ENCODE data around the gene ACAT1.
A peak's percentile ranks its signal among the peaks of the same experiment; 100 is the strongest.
"Not testable (repeated sequence)": the region's sequence is repeated elsewhere in the genome, so short reads cannot be mapped to it uniquely, and the experiment has no call there.

Gene ACAT1

DNA sequence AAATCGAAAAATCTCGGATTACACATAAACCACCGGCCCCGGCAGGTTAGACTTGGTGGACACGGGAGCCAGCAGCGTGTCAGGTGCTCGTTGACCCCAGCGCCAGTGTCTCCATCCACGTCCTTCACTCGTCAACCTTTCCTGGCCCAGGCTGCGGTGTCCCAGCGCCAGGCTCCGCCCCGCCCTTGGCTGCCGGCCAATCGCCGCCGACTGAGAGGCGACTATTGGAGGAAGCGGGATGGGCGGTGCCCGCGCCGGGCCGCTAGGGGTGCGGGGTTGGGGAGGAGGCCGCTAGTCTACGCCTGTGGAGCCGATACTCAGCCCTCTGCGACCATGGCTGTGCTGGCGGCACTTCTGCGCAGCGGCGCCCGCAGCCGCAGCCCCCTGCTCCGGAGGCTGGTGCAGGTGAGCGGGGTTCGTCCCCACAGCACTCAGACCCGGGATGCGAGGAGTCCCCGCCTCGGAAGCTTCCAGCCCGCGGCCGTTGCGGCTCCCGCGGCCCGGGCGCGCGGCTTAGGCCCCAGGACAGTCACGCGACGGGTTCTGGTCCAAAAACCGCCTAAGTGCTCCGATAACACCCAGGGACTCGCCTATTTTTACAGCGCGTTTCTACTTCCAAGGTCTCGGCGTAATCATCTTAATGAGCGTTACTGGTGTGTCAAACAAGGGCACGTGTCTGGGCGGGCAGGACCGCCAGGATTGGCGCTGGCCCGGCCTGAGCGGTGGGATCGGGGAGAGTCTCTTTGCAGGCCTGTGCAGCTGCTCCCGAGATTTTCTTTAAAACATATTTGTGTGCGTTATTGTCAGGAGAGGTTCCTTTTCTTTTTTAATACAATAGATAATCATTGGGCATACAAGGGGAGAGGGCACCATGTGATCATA lies at the start of gene ACAT1:
TSS of gene ACAT1 (plus strand) at position 294 of the 882 bp plus-strand sequence. CDS start at position 334, 40 bp downstream.
- DNase-seq: peak; percentile 49

DNA sequence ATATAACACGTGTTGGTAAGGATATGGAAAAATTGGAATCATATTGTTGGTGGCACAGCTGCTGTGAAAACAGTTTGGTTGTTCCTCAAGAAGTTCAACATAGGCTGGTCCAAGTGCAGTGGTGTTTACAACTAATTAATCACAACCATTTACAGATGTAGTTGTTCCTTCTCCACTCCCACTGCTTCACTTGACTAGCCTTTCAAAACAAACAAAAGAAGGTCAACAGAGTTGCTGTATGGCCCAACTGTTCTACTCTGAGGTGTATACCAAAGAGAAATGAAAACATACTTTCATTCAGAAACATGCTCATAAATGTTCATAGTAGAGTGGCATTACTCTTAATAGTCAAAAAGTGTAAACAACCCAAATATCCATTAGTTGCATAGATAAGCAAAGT lies 36.6 kb upstream of the ACAT1 start:
- no peak for DNase-seq

DNA sequence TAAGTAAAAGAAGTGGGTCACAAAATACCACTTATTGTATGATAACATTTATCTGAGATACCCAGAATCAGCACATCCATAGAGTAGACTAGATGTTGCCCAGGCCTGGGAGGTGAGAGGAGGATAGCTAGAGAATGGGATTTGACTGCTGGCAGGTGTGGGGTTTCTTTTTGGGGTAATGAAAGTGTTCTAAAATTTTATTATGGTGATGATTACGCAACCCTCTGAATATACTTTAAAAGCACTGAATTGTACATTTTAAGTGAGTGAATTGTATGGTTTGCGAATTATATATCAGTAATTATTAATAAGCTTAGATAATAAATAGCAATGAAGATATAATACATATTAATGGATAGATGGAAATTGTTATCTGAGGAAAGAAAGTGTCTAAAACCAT lies 35.7 kb upstream of the ACAT1 start:
- DNase-seq: no peak

DNA sequence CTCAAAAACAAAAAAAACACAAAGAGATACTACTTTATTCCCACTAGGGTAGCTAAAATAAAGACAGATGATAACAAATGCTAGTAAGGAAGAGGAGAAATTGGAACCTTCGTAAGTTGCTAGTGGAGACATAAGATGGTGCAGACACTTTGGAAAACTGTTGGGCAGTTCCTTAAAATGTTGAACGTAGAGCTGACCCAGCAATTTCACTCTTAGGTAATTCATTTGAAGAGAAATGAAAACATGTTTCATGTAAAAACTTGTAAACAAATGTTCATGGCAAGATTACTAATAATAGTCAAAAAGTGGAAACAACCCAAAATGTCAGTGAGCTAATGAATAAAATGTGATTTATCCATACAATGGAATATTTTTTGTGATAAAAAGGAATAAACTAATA lies 29.2 kb upstream of the ACAT1 start:
- no peak for DNase-seq

DNA sequence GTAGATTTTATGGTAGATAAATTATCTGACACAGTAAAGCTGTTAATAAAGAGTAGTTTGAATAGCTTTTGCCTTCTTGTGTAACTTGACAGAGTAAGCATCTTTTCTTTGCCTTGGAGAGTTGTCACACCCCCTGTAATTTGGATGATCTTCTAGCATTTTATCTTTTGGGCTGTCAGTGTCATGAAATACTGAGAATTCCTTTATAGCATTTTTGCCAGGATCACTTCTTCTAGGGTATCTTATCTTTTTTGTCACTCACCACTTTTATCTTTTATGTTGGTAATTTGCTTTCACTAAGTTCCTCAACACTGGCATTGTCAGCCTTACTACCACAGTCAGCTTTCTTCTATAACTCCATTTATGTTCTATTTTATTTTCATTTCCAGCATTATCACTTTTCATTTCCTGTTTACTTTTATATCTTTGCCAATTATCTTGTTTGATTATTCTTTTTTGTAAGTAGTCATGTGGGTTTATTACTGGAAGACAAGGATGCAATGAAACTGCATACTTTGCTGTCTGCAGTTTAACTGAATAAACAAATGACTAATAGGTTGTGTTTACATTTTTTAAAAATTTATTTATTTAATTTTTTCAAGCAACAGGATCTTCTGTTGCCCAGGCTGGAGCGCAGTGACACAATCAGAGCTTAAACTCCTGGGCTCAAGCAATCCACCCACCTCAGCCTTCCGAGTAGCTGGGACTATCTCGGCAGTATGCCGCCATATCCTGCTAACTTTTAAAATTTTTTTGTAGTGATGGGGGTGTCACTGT lies 28.1 kb upstream of the ACAT1 start:
- DNase-seq: no peak

DNA sequence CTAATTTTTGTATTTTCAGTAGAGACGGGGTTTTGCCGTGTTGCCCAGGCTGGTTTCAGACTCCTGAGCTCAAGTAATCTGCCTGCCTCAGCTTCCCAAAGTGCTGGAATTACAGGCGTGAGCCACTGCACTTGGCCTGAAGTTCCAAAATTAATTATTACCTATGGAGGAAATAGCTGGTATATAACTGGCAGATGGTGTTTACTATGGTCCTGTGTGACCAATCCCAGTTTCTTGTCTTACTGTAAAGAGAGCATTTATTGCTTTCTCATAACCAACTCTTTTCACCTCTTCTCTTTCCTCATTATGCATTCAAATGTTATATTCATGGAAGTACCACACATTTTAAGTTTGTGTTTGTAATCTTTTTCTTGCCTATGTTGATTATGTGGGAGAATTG lies 24.2 kb upstream of the ACAT1 start:
- no peak for DNase-seq

DNA sequence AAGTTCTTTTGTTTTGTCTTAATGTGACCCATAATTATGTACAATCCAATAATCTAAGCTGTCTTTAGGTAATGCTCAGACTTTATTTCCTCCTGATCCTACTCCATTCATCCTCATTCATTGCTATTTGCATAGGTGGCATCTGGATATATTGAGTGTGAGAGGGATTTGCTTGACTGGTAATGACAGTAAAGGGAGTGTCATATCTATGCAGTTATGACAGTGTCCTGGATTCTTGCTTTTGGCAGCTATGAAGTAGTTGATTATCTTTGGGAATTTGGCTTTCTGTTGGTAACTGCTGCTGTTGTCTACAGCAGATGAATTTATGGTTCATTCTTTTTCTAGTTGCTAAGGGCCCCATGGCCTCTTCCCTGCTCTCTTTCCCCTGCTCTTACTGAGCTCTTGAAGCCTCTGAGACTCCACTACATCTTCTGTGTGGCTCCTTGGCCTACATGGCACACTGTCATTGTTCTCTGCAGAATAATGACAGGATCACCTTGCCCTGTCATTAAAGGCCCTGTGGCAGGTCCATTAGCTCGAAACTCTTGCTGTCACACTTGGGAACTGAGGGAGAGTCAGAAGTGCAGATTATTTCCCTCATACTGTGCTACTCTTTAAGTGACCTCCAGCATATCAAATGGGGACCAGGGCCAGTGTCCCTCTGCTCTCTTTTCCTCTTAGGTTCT lies 20.1 kb upstream of the ACAT1 start:
- DNase-seq: no peak

DNA sequence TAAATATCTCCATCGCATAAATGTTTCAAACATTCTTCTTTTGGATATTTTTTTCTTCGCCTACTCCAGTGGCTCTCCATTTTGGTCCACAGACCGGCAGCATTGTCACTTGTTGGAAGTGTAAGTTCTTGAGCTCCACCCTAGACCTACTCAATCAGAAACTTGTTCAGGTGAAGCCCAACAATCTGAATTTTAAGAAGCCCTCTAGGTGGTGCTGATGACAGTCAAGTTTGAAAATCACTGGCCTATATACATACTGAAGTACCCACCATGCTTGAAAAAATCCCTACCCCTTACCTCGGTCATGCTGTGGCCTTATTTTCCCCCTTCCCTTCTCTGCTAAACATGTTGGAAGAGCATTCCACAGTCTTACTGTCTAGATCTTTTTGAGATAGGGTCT lies 10.2 kb upstream of the ACAT1 start:
- no peak for DNase-seq

DNA sequence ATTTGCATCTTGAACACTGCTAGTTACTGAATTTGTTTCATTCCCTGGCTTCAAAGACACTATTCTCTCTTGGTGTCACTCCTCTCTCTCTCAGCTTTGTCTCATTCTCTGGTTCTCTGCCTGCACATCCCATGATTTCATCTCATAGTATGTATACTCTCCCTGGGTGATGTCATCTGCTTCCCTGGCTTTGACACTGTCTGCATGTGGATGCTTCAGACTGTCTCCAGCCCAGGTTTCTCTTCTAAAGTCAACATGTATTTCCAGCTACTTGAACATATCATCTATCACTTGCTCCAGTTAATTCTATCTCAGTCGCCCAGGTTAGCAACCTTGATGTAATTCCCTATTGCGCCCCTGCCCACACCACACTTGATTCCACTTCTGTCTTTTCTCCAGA lies 9.3 kb upstream of the ACAT1 start:
- DNase-seq: no peak

DNA sequence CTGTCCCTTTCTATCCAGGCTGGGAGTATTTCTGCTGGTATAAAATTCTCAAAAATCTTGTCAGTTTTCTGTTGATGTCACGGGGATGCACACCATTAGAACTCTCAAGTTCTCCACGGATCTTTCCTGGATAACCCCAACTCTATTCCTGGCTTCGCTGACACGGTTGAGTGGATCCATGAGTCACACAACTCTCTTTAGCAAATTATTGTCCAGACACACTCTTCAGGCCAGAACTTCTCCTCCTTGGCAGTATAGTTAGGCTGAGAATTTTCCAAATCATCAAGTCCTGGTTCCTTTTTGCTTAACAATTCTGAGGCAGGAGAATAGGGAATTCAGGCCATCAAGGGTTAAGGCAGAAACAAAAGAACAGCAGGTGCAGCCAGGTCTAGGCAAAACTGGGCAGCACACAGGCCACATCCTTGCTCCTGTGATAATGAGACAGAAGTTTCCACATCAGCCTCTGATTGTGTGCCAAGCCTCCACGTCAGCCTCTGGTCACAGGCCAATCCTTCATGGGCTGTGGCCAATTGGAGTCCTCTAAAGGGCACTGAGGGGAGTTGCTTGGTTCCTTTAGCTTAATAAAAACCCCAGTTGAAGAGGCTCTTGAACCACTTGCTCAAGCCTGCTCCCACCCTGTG lies 5.7 kb upstream of the ACAT1 start:
- no peak for DNase-seq

DNA sequence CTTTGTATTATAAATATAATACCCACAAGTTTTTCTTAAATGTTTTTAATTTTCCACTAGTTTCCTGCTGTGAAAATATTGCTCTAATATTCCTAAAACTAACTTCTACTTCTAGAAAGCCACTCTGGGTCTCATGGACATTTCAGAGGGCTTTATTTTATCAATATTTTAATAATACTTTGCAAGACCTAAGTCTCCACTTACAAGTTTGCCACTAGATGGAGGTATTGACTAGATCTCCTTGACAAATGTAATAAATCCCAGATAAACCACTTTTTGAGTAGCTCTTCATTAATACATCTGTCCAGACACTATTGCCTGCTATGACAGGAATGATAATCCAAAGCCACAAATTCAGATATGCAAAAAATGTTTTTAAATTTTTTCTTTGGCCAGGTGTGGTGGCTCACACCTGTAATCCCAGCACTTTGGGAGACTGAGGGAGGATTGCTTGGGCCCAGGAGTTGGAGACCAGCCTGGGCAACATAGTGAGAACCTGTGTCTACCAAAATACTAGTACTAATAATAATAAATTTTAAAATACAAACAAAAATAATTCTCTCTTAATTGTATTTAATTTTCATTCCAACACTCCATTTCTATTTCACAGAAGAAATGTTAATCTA lies 3.5 kb upstream of the ACAT1 start:
- peak; percentile 7 for DNase-seq

DNA sequence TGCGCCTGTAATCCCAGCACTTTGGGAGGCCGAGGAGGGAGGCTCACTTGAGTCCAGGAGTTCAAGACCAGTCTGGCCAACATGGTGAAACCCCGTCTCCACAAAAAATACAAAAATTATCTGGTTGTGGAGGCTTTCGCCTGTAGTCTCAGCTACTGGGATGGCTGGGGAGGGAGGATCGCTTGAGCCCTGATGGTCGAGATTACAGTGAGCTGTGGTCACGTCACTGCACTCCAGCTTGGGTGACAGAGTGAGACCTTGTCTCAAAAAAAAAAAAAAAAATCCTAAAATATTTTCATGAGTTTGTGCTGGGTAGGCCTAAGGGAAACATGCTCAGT lies 462 bp upstream of the ACAT1 start:
- not testable (repeated sequence) for DNase-seq

DNA sequence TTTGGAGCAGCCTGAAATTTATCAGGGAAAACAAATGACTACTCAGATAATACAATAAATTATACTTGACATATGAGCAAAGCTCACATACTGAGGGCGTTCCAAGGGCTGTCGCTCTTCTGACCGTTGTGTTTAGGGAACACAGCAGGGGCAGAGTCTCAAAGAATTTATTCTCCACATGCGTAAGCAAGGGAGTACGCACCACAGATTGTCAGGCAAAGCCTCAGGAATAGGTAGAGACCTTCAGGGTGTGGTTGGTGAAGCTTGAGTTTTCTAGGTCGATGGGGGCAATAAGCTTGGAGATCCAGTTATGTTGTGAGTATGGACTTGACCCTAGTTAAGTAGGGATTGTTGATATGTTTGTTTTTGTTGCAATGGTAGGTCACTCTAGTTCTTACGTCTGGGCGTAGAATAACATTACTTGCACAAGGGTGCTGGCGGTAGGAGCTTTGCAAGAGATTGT lies 830 bp downstream of the ACAT1 start:
- no peak for DNase-seq

DNA sequence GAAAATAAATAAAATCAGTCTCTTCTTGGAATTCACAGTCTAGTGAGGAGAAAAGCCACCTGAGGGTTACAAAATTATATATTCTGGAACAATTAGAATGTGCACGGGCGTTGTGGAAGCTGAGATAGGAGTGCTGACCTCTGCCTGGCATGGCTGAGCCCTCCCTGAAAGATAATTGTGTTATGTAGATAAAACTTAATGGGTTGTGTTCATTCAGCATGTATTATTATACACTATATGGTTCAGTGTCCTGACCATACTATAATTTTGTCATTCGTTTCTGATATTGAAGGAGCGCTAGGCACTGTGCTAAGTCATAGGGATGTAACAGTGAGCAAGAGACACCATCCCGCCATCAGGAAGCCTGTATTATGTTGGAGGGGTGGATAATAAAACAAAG lies 3.7 kb downstream of the ACAT1 start:
- DNase-seq: no peak

DNA sequence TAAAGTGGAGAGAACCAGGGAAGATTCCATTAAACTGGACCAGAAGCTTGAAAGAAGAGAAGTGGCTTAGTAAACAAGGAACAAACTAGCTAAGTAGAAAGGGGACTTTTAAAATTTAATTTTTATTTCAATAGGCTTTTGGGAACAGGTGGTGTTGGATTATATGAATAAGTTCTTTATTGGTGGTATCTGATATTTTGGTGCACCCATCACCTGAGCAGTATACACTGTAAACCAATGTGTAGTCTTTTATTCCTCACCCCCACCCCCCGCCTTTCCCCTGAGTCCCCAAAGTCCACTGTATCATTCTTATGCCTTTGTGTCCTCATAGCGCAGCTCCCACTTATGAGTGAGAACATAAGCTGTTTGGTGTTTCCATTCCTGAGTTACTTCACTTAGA lies 7.4 kb downstream of the ACAT1 start:
- no peak for DNase-seq

DNA sequence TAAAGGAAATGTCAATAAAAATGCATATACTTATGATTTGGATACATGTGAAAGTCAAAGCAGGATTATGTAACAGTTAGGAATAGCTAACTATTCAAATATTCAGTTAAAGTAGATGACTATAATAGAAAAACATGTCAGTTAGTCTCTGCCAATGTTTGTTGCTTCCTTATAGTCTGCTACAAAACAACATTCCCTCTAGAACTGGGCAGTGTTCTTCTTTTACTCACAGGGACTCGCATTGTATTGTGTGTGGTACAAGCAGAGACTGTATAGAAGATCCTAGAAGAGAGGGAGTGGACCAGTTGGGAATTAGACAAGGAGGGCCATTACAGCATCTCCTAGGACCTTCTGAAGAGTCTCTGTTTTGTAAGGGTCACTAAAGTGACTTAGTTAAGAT lies 10.6 kb downstream of the ACAT1 start:
- no peak for DNase-seq

DNA sequence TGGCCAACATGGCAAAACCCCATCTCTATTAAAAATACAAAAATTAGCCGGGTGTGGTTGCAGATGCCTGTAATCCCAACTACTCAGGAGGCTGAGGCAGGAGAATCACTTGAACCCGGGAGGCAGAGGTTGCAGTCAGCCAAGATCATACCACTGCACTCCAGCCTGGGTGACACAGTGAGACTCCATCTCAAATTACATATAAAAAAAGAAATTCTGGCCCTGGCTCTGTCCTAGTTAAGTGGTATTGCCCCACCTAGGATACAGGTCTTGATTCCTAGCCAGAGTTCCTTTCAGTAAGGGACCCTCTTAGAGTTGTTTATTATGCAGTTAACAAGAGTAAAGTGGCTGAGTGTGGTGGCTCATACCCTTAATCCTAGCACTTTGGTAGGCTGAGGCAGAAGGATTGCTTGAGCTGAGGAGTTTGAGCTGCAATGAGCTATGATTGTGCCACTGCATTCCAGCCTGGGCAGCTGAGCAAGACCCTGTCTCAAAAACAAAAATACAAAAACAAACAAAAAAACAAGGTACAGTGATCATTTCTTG lies 11.7 kb downstream of the ACAT1 start:
- not testable (repeated sequence) for DNase-seq

DNA sequence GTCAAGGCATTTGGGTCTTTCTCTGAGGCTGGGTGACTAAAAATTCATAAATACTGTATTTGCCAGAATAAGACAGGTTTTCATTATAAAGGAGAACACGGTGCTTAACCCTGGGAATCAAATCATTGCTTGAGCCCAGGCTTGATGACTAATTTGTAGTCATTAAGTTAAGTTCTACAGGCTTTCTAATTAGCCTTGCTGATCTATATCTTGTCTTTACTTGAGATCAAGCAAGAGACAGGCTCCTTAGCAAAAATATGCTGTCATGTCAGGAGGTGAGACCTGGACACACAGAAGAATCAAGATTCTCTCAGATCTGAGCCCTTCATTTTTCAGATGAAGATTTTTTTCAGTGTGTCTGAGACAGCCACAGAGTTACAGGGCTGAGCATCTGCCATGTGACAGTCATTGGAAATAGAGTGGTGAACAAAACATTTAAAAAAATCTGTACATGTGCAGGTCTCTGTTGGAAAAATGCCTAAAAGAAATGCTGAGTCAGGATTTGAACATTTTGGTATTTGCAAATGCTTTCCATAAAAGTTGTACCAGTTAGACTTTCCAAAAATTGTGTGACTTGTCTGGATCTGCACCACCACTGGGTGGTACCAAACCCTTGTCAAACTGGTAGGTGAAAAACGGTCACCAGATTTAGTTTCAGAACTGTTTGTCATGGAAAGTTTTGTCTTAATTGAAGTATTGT lies 14.6 kb downstream of the ACAT1 start:
- no peak for DNase-seq

DNA sequence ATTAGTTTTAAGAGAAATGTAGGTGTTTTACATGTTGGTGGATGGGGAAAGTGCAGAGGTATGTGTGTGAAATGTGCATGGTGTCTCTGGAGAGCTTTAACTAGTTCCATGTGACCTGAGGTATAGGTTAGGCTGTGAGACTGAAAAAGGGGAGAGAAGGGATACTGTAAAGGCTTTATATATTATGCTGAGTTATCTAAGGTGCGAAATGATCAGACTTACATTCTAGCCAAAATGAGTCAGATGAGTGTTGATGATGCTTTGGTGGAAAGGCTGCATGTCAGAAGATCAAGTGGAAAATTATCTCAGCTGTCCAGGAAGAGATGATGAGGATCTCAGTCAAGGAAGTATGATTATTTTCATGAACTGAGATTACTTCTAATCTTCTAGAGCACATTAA lies 15.8 kb downstream of the ACAT1 start:
- DNase-seq: no peak

DNA sequence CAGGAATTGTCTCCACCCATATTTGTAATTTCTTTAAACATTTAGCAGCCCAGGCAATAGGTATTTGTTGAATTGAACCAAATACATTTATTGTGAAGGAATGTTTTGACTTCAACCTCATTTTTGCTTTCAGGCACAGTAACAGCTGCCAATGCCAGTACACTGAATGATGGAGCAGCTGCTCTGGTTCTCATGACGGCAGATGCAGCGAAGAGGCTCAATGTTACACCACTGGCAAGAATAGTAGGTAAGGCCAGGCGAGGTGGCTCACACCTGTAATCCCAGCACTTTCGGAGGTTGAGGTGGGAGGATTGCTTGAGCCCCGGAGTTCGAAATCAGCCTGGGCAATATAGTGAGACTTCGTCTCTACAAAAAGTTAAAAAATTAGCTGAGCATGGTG lies 20.9 kb downstream of the ACAT1 start:
- no peak for DNase-seq

DNA sequence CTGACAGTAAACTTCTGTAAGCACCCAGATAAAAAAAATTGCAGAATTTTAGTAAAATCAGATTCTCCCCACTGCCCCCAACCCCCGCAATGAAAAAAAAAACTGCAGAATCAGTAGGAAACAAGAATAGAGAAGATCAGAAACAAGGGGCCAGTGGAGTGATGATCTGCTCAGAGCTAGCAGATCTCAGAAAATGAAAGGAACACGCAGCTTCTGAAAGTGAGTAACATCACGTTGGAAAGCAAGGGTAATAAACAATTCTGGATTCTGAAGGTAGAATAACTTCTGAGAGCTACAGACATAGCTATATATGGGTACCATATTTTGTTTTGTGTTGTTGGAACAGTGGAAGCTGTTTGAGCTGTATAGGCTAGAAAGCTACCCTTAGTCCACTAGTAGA lies 23.2 kb downstream of the ACAT1 start:
- DNase-seq: no peak

DNA sequence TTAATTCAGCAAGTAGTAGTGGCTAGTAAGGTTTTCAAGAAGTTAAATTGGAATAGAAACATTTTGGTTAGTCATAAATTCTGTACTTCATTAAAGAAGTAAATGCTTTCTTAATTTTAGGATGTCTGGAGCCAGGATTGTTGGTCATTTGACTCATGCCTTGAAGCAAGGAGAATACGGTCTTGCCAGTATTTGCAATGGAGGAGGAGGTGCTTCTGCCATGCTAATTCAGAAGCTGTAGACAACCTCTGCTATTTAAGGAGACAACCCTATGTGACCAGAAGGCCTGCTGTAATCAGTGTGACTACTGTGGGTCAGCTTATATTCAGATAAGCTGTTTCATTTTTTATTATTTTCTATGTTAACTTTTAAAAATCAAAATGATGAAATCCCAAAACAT lies 25.8 kb downstream of the ACAT1 start:
- no peak for DNase-seq
